ENCODE data around the gene SGSM1.
A peak's percentile ranks its signal among the peaks of the same experiment; 100 is the strongest.

The SGSM1 gene

DNA sequence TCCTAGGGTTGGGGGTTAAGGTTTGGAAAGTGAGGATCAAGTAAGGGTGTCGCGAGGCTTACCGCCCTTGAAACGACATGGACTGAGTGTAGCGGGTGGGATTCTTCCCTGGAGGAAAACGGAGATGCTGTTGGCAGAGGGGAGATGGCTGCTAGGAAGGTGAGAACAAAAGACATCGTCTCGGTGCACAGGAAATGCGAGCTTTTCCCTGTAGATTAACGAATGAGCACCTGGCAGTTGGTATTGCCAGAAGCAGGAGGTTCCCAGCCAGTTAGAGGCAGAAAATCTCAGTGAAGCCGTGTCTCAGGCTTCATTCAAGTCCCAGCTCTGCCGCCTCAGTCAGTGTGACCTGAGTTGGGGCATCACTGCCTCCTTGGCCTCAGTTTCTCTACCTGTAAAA is 141.9 kb downstream of the SGSM1 start:
- FAIRE-seq = no peak
- DNase-seq (ENCODE audit: low spot score) = no peak

DNA sequence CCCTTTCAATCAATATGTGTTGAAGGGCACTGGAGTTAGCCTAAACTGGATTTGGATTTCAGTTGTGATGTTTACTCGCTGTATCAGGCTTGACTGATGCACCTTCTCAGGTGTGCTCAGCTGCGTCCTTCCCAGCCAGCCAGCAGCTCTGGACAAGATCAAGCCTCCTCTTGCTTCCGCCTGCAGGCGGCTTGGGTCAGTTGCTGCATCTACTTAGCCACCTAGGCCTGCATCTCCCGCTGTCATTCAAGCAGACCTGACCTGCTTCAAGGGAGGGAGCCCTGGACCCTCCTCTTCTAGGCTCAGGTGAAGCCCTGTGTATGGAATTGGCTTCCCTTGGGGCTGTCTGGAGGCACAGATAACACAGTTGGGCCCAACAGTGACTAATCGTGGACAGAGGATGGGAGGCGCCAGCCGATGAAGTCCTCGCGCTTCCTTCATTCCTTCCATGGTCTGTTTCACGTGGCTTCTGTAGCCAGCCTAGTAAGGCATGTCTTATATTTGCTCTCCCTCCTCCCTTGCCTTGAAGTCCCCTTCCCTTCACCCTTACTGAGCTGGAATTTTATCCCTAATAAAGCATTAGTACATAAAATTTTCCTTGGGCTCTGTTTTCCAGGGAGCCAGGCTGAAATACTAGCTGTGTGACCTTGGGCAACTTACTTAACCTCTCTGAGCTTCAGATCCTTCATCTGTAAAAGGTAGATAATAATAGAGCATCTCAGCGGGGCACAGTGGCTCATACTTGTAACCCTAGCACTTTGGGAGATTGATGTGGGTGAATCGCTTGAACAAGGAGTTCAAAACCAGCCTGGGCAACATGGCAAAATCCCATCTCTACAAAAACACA is 142.6 kb downstream of the SGSM1 start:
- DNase-seq (ENCODE audit: low spot score) (no peak), FAIRE-seq (peak; percentile 98)

- FAIRE-seq = no peak
- peak; percentile 93 for DNase-seq (ENCODE audit: low spot score)
These were observed 144.4 kb downstream of the SGSM1 start for GRCh38 chr22:24950272-24950902.

- peak; percentile 100 for FAIRE-seq
- peak; percentile 100 for DNase-seq (ENCODE audit: low spot score)
These were observed 146.2 kb downstream of the SGSM1 start, which contains the start of gene KIAA1671 for GRCh38 chr22:24951942-24952836. Gene KIAA1671, plus strand, starts transcription at chr22:24952716. Its CDS starts 75,284 bp downstream, at chr22:25028000.

GRCh38 chr22:24952837-24953383 is 146.9 kb downstream of the SGSM1 start:
- DNase-seq (ENCODE audit: low spot score) (peak; percentile 93), FAIRE-seq (no peak)

DNA sequence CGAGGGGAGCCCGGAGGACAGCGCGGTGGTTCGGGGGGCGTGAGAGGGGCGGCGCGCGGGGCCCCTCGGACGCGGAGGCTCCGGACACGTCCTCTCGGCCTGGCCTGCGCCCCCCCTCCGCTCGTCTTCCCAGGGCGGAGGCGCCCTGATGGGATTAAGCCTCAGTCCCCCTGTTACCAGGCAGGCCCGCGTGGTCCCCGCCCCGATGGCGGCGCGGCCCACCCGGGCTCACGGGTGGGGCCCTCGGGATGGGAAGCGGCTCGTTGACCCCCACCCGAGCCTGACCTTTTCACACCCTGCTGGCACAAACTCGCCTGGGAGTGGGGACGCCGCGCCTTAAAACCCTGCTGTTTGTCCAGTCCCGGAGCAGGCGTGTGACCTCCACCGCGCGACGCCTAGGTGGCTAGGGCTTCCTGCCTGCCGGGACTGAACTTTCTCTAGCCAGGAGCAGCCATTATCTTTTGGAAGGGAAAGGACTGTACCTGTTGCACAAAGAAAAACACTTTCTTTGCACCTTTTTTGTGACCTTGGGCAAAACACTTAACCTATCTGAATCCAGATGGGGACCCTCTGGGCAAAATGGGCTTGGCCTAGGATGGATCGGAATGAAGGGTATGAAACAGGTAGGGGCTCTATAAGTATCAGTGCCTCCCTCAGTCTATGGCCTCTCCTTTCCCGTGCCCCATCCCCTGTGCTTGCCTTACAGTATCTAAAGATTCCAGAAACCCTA is 147.5 kb downstream of the SGSM1 start:
- DNase-seq (ENCODE audit: low spot score) = peak; percentile 60
- FAIRE-seq = peak; percentile 32

- DNase-seq (ENCODE audit: low spot score) (no peak), FAIRE-seq (no peak)
These were observed 148.1 kb downstream of the SGSM1 start for GRCh38 chr22:24954114-24954463.

- FAIRE-seq (no peak), DNase-seq (ENCODE audit: low spot score) (no peak)
These were observed 148.8 kb downstream of the SGSM1 start for GRCh38 chr22:24954856-24955255.

DNA sequence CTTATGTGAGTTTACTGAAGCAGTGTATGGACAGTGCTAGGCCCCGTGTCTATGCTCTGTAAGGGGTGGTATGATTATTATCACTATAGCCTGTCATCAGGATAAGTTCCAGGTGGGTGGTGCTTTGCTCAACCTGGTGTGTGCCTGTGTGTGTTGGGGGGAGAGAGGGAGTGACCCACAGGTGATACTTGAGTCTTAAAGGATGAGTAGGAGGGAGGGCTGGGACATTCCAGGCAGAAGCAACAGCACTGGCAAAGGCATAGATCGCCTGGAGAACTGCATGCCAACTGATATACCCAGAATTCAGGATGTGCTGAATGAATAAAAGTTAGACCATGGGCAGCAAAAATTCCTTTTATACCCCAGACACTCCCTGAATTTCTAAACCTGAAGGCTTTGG is 151.0 kb downstream of the SGSM1 start:
- FAIRE-seq (peak; percentile 91), DNase-seq (ENCODE audit: low spot score) (no peak)

DNA sequence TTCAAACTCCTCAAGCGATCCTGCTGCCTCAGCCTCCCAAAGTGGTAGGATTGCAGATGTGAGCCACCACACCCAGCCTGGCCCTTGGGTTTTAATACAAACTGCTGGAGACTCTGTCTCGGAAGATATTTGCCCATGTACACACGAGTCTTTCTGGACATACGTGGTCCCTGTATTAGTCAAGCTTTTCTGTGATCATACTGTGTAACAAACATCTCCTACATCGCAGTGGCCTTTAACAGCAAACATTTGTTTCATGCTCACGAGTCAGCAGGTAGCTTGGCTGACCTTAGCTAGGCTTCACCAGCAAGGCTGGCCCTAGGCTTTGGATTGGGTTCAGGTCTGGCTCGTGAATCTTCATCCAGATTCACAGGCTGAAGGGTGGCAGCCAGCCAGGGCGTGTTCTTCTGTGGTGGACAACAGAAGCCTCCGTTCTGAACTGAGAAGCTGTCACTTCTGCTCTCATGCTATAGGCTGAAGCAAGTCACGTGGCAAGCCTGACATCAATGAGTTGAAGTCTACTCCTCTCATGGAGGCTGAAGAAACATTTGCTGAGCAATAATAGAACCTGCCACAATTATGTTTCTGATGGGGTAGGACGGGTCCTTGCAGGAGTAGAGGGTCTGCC is 155.3 kb downstream of the SGSM1 start:
- DNase-seq (ENCODE audit: low spot score) (no peak), FAIRE-seq (peak; percentile 95)

DNA sequence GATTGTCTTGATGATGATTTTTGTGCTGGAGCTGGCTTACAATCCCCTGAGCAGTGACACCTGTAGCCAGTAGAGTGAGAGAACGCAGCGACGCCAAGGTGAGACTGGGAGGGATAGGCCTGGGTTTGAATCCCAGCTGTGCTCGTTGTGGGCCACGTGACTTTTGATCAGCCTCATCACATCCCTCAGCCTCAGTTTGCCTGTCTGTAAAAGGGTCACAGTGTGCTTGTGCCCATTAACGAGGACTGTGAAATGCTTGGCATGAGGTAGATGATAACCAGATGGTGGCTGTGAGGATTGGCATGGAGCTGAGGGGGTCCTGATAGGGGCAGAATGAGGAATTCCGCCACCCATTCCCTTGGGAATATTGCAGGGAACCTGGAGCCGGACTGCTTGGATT is 156.1 kb downstream of the SGSM1 start:
- no peak for DNase-seq (ENCODE audit: low spot score)

GRCh38 chr22:24962835-24963234 is 156.8 kb downstream of the SGSM1 start:
- no peak for FAIRE-seq

More for the DNA sequence above, 156.1 kb downstream of the SGSM1 start:
- FAIRE-seq = peak; percentile 98

DNA sequence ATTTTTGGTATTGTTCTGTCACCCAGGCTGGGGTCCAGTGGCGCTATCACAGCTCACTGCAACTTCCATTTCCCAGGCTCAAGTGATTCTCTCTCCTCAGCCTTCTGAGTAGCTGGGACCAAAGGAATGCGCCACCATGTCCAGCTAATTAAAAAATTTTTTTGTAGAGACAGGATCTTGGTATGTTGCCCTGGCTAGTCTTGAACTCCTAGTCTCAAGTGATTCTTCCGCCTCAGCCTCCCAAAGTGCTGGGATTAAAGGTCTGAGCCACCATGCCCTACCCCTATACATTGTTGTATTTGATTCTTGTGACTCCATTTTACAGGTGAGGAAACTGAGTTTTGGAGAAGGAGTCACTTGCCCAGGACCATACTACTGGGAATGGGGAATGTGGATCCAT is 158.4 kb downstream of the SGSM1 start:
- DNase-seq (ENCODE audit: low spot score) = no peak
- no peak for FAIRE-seq

More at GRCh38 chr22:24962835-24963234, 156.8 kb downstream of the SGSM1 start:
- DNase-seq (ENCODE audit: low spot score) = no peak

DNA sequence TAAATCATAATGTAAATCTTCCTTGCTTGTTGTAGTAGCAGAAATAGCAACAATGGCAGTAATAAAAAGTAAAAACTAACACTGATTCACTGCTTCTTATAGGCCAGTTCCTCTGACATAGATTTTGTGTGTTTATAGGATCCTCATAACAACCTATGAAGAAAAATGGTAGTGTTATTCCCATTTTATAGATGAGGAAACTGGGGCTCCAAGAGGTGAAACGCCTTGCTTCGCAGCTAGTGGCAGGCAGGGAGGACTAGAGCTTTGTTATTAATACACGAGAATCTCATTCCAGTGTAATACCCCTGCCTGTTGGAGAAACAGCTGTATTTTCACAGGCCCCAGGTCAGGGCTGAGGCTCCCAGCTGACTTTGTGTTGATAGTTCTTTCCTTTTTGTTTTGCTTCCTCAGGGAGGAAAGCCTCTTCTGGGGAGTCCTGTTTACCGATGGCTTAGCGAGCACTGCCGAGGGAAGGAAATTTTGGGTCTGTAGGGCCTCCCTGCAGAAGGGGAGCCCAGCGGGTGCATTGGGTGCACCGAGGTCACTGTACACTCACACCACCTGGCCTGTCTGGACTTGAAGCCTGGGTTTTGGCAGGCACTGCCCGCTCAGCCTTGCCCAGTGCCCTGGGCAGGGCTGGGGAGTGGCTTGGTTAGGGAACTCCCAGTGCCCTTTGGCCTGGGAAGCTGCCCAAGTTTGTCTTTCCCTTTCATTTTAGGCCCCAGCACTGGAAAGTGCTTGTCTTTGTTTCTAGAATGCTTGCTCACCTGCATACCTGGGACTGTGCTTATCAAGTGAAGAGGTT is 160.0 kb downstream of the SGSM1 start:
- DNase-seq (ENCODE audit: low spot score) = no peak
- FAIRE-seq = peak; percentile 88

DNA sequence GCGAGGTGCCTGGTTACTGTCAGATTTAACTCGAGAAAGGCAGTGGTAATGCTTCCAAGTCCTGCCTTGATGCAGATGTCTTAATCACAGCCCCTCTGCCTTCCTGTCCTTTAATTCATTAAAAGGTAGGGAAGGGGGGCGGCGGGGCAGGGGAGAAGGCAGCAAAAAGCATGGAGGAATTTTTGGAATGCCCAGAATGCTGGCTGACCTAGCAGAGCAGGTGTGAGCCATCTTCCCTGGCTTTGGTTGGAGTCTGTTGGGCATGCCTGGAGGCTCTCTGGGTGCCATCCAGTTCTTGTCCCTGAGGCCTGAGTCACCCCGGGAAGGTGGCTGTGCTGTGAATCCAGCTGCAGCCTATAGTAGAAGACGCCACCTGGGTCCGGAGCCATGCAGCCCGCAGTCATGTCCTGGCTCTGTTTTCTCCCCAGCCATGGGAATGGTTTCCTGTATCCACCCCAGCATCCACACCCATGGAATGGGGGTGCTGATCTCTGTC is 162.1 kb downstream of the SGSM1 start:
- FAIRE-seq = peak; percentile 99

DNA sequence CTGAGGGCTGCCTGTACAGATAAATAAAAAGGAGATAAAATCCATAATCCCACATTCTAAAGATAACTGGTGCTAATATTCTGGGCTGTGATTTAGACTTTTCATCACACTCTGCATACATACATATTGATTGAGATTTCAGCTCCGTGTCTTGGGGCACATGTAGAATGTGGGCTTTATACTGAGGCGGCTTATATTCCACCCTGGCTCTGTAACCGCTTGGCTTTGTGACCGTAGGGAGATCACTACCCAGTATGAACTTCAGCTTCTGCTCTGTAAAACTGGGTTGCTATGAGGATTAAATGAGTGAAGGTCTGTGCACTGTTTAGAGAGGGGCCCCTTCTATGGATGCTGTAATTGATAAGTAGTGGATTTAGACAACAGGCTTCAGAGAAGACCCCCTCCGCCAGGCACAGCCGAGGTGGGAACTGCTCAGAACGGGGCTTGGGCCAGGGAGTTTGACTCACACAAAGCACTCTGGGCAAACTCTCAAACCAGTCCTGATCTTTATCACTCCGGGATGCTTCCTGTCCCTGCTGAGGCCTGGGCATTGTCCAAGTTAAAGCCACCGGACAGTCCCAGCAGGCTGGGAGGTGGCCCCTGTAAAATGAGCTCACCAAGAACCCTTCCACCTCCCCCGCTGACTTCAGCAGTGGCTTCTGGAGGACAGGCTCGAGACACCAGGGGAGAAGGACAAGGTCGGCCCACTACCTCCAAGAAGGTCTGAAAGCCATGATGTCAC is 163.7 kb downstream of the SGSM1 start:
- FAIRE-seq (peak; percentile 96), DNase-seq (ENCODE audit: low spot score) (no peak)

More for the DNA sequence above, 162.1 kb downstream of the SGSM1 start:
- DNase-seq (ENCODE audit: low spot score) = peak; percentile 96

DNA sequence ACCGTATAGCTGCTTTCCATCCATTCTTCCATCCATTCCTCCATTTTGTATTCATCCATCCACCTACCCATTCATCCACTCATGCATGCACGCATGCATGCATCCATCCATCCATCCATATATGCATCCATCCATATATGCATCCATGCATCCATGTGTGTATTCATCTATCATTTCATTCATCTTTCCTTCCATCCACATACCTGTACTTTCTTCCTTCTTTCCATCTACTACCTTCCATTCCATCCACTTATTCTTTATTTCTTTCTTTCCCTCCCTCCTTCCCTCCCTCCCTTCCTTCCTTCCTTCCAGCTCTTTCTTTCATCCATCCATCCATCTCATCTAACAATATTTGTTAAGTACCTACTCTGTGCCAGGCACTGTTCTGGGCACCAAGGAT is 166.4 kb downstream of the SGSM1 start:
- FAIRE-seq (peak; percentile 99), DNase-seq (ENCODE audit: low spot score) (no peak)

- no peak for DNase-seq (ENCODE audit: low spot score)
These were observed 167.9 kb downstream of the SGSM1 start for GRCh38 chr22:24973872-24974271.

More at GRCh38 chr22:24973872-24974271, 167.9 kb downstream of the SGSM1 start:
- FAIRE-seq = peak; percentile 35

Data from urothelium cell line (cell line).